ENCODE measurements around the gene PIGS.

PIGS gene

DNA sequence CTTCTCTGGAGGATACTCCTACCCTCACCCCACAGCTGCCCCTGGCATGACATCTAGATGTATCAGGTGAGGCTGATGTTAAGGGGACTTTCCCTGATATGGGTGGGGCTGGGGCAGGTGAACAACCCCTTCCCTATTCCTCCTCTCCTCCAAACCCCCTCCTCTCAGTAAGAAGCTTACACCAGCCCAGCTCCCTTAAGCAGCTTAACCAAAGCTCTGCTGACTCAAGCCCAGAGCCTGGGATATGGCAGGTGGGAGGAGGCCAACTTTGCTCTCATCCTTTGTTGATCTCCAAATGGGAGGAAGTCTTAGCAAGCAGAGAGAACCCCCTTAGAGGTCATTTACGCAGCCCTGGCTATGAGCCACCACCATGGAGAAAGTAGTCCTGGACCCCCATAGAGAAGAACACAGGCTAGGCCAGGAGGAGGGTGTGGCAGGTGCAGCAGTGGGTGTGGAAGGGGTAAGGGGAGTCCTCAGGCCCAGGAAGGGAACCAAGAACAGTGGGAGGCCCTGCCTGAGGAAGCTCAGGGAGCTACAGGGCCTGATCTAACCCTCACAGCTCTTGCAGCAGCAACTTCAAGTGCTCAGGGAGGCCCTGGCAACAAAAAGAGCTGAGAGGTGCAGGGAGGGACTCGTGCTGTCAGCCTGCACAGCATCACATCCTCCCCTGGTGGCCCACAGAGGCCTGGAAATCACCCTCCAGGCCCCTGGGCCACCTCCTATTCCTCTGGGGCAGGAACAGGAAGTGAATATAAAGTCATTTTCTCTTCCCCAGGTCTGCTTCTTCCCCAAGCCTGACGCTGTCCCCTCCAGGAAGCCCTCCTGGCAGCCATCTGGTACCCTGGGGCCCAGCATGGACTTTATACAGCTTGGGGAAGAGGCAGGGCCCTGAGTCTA is 21.8 kb downstream of the PIGS start:
- DNase-seq = no peak

DNA sequence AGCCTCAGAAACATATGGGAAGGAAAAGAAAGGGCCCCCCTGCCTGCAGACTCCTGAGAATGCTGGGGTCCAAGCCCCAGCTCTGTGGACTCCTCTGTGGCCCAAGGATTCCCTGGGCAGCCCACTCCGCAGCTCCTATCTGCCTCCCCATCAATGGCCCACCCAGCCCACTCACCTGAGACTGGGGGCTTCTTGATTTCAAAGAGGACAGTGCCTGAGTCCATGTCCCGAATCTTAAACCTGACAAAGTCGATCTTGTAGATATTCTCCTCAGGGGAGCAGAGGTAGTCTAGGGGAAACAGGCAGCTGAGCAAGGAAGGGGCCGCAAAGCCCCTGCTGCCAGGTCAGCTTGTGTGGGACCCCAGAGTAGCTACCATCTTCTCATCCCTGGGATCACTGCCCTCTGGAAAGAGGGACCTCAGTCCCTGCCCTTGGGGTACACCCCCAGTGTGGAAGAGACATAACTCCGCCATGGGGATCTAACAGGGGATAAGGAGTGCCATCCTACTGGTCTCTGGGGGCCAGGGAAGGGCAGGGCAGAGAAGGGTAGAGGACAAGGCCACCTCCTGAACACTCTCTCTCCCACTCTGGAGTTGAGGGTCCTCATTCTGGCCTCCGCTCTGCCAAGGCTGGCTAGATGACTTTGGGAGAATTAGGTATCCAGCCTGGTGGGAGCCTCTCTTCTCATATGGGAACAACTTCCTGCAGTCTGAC is 22.8 kb downstream of the PIGS start:
- DNase-seq = no peak

DNA sequence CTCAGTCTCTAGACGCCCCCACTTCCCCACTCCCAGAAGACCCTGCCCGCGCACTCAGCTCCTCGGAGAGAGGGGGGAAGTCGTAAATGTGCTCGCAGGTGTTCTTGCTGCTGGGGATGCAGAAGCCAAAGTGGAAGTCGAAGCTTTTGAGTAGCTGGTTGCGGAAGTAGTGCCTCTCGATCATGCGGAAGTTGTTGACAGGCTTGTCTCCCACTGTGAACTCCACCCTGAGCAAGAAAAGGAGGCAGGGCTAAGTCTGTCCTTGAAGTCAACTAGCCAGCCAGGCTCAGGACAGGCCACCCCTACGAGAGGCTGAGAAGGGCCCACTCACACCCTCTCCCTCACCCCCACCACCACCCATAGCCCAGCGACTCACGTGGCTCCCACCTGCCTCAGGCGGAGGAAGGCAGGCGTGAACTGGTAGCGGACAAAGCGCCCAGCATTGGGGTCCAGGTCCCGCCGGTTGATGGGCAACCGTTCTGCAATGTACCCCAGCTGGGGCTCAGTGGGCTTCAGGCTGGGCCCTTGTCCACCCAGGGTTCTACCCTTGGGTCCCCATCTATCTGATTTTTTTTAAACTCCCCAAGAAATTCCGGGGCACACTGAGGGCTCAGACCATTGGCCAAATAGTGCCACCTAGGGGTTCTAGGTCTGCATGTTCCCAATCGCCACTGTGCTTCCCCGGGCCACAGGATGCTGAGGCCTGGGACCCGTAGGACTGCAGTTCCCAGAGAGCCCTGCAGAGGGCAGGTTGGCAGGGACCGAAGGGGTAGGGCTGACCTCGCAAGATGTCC is 23.5 kb downstream of the PIGS start:
- peak; percentile 47 to 49 for DNase-seq

DNA sequence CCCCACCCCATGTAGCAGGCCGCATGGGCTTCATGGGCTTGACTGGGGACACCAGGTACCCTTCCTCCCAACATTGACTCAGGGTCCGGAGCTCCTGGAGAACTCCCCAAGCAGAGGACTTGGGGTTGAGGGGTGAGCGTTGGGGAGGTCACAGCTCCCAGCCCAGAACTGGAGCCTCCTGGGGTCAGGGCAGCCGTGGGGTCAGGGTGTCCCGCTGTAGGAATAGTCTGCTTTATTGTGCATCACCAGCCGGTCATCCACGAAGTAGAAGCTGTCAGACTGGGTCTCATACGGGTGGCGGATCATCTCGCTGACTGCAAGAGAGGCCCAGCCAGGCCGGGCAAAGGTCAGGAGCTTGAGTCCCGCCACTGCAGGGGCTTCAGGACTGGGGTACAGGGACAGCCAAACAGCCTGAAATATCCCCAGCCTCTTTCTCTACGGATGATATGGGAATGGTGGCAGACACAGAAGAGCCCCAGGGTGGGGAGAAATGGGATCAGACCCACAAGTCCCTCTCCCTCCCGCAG is 24.2 kb downstream of the PIGS start:
- no peak for DNase-seq

DNA sequence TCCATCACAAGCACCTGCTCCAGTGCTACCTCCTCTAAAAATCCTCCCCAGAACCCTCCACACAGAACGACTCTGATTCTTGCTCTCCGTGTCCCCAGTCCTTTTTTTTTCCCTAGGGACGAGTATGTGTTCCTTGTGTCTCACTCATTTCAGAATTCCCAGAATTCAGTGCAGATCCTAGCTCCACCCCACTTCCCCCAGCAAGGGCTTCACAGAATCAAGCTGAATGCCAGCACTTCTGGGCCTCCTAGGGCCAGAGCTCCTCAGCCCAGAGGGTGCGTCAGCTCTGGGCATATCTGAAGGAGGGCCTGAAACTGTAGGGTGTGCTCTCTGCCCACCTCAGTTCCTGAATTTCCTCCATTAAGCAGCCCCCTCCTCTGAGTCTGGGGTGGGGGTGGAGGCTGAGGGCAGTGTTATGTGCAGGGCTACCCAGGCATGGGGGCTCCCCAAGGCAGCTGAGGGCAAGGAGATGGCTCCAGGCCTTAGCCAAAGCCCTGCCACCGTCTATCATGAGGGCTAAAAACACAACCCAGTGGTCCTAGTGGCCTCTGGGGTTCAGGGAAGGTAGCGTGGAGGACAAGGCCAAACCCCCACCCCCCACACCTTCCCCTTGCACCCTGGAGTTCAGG is 25.4 kb downstream of the PIGS start:
- DNase-seq = no peak

DNA sequence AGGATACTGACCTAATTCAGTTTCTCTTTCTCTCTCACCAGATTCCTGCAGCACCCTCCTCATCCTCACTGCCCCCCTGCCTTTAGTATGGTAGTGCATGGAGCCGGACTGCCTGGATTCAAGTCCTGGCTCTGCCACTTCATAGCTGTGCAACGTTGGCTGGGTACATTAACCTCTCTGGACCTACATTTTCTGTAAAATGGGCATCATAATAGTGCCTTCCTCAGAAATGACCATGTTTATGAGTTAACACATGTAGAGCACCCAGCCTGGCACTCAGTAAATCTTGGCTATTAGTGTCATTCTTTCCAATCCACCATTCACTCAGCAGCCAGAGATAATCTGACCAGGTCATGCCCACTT is 26.2 kb downstream of the PIGS start:
- no peak for DNase-seq

DNA sequence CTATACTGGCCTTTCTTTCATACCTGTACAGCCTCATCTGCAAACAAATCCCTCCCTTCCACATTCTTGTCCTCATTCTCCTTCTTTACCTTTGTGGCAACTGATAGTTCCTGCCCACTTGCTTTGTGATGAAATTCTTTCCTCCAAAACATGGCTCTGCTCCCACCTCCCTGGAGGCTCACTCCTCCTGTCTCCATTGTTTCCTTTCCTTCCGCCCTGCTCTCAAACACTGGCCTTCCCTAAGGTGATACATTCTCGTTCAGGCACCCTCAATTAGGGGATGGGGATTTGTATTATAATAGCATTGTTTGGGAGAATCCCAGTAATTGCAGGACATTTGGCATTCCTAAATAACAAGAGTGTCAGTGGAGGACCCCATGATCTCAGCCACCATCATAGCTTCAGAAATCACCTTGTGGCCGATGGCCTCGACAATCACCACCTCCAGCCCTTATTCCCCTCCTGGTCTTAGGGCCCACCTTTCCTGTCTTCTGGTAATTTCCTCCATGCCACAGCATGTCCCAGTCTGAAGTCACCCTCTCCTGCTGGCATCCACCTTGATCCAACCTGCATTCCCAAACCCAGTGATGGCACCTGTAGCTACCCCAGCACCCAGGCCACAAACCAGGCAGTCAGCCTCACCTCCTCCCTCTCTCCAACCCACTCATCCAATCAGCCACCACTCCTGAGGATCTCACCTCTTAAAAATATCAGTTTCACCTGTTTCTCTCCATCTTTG is 26.8 kb downstream of the PIGS start:
- DNase-seq = no peak

DNA sequence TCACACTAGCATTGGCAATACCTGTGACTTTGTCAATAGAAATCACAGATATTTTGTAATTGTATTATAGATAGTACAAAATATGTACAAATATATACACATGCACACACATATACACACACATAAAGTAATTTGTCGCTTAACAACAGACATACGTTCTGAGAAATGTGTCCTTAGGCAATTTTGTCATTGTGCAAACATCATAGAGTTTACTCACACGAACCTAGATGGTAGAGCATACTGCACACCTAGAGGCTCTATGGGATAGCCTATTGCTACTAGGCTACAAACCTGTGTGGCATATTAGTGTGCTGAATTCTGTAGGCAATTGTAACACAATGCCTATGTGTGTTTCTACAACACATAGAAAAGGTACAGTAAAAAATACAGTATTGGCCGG is 29.9 kb downstream of the PIGS start:
- DNase-seq = no peak

DNA sequence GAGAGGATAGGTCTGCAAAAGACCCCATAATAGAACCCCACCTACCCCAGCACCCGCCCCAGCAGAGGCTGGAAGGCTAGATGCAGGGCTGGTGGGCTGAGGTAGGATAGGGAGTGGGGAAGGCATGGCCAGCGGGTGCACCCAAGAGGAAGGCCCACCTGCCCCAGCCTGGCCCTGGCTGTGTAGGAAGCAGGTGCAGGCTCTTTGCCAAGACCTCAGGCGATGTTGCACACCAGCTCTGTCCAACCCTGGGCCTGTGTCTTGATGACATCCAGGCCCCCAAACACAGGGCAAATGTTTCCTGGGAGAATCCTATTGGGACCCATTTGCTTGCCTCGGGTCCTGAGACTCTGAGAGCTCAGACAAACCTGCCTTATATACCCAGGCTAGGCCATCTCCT is 31.1 kb downstream of the PIGS start:
- no peak for DNase-seq

DNA sequence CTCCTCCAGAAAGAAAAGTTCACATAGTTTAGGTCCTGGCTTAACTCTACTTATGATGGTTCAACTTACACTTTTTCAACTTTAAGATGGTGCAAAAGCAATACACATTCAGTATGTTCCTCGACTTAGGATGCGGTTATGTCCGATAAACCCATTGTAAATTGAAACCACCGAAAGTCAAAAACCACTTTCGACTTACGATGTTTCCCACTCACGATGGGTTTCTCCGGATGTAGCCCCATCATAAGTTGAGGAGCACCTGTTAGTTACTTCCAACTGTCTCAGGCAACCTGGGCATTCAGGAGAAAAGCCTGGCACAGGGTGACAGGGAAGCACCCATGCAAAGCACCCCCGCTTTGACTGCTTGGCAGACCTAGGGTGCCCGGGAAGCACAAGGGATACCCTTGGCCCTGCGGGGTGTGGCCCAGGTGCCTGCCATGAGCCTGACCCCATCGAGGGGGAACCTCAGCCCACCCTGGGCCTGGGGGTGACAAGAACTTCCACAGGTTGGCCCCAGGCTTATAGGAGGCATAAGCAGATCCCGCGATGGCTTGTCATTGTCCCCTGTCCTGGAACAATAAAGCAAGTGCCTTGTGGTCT is 32.9 kb downstream of the PIGS start:
- DNase-seq = no peak

DNA sequence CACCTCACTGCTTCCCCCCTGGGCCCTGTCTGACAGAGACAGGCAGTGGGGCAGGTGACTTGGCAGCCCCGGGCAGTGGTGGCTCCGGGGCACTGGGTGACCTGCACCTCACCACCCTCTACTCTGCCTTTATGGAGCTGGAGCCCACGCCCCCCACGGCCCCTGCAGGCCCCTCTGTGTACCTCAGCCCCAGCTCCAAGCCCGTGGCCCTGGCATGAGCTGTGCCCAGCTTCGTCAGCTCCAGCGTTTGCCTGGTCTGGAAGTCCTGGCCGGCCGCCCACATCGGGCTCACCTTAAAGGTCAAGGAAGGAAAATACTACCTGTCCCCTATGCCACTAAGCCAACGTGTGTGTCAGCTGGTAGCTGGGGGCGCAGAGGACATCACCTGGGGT is 34.1 kb downstream of the PIGS start:
- DNase-seq = no peak

DNA sequence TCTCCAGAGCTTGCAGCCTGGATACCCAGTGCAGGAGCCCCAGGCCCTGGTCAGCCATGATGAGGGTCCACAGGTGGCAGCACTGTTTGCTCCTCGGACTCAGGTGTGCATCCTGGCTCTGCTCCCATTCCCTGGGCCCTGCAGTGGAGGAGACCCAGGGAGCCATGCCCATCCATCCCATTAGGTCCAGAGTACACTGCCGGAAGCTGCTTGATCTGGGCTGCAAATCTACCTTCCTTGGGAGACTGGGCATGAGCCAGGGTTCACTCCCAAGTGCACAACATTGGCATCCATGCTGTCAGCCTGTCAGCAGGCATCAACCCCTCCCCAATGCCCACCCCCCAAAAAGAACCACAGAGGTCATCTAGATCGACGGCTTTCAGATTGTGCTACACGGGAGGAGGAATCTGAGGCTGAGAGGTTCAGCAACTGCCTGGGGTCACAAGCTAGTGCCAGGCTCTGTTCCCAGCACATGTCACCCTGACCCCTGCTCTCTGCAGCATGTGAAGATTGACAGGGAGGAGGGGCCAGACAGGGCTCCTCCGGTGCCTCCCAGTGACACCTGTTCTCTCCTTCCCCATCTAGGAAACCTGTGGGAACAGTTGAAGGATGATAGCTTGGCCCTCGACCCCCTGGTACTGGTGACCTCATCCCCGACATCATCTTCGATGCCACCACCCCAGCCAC is 34.6 kb downstream of the PIGS start:
- no peak for DNase-seq

DNA sequence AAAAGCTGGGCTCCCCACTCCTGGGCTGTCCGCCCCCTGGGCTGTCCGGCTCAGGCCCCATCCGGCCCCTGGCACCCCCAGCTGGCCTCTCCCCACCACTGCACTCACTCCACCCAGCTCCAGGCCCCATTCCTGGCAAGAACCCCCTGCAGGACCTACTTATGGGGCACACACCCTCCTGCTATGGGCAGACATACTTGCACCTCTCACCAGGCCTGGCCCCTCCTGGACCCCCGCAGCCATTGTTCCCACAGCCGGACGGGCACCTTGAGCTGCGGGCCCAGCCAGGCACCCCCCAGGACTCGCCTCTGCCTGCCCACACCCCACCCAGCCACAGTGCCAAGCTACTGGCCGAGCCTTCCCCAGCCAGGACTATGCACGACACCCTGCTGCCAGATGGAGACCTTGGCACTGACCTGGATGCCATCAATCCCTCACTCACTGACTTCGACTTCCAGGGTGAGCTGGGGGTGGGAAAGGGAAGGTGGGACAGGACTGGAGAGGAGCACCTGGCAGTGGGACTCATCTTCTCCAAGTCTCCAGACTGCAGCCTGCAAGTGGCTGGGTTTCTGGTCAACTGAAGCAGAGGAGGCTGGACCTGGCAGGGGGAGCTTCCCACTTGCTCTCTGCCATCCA is 36.5 kb downstream of the PIGS start:
- no peak for DNase-seq

DNA sequence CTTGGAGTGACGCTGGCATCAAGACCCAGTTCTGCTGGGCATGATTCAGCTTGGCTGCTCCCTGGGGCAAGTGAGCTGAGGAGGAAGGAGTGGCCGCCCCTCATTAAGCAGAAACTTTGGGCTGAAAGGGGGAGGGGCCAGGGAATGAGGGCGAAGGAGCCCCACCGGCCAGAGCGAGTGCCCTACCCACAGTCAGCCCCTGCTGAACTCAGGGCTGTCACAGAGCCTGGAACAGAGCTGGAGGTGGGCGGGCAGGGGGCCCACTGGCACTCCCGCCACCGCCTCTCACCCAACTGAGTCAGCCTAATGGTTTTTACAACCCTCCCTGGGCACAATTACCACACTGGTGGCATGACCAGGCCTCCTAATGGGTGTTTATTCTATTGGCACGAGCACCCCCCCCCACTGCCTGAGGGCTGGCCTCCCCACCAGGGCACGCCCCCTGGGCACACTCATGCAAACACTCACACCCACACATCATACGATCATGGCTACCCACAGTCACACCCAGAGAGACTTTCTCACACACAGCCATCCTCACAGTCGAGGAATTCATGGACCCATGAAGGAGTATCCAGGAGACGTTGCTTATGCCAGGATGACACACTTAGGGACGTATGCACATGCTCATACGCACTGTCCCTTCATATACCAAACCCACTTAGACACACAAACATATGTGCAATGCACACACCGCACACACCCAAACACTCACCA is 38.1 kb downstream of the PIGS start:
- no peak for DNase-seq

DNA sequence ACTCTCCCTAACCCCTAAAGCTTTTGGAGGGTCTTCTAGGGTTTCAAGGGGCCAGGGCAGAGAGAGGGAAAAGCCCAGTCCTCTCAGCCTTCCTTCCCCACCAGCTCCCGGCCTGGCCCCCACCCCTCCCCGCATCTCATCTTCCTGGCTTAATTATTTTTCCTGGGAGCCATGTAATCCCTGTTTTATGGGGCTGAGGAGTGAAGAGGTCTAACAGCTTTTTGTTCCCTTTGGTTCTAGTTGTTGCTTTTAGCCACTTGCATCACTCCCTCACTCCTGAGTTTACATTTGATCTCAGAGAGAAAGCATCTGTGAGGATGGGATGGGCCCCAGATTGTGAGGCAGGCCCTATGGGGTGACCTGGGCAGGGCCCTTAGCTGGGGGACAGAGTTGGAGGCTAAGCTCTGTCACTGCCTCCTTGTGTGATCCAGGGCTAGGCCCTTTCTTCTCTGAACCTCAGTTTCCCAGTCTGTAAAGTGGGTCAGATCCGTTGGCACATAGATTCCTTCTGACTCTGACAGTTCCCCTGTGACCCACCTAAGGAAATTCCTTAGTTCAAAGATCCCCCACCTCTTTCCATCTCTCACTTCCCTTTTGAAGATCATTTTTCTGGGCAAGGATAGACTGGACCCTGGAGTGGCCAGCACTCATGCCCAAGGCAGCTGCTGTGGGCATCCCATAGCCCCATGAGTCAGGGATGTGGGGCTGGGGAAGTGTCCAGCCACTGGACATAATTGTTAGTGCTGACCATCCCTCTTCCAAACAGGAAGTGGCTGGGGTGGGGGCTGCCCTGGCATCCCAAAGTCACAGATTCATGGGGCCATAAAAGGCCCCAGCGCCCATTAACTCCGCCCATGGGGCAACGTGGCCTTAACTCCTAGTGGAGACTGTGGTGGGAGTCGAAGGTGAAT is 39.0 kb downstream of the PIGS start:
- no peak for DNase-seq

DNA sequence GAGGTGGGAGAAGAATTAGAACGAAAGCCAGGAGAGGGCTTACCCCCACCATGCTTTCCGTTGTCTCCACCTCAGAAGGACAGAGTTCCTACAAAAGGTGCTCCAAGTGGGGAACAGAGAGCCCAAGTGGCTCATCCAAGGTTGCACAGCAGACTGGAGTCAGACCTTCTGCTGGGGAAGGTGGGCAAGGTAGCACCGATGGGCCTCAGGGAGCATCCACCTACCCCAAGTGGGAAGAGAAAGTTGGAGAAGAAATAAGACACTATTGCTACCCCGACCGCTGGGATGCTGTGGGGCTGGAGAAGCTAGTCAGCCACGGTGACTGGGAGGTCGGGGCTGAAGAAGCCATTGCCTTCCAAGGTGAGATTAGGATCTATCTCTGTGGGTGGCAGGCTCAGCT is 40.4 kb downstream of the PIGS start:
- DNase-seq = no peak

DNA sequence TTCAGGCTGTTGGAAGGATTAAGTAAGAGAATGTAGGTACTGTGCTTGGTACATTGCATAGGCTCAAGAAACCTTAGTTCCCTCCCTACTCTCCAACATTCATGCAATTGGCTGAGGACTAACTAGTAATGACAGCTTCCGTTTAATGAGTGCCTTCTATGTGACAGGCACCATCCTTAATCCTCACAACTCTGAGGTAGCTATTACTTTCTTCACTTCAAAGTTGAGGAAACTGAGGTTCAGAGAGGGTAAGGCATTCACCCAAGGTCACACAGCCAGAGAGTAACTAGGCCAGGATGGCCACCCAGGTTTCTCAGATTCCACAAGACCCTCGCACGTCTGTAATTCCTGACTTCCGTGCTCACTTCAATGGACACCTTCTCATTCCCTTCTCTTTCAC is 41.1 kb downstream of the PIGS start:
- no peak for DNase-seq

DNA sequence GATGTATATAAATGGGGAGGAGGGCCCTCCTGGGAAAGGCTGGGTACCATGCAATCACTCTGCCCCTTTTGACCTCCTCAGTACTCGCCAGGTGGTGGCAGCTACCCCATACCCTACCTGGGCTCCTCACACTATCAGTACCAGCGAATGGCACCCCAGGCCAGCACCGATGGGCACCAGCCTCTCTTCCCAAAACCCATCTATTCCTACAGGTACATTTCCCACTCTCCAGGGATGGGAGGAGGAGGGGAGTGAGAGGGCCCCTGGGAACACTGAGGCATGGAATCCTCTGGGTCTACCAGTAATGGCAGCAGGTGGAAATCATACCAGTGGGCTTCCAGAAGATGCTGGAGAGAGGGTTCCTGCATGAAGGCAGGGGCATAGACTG is 42.3 kb downstream of the PIGS start:
- no peak for DNase-seq

Measured in NCI-H1930 (cell line).